IPS-20b (cell line): Measurements from ENCODE around the gene TMEM185B.
"Not testable (repeated sequence)": the region's sequence is repeated elsewhere in the genome, so short reads cannot be mapped to it uniquely, and the experiment has no call there.

Experiments used
- H3K27ac ChIP-seq: one replicate; pipeline ENCODE4 v1.5.1; 2013; ENCODE audit warnings: low read length
- H3K27me3 ChIP-seq: 2 replicates; pipeline ENCODE4 v1.6.1; 2013; ENCODE audit warnings: mild to moderate bottlenecking, low read length, inconsistent platforms; ENCODE audit not compliant: insufficient read depth
- H3K36me3 ChIP-seq: 2 replicates; pipeline ENCODE4 v1.6.1; 2013; ENCODE audit warnings: low read depth, mild to moderate bottlenecking, inconsistent platforms, low read length, moderate library complexity; ENCODE audit not compliant: insufficient read depth
- H3K4me1 ChIP-seq: 2 replicates; pipeline ENCODE4 v1.6.1; 2013; ENCODE audit warnings: mild to moderate bottlenecking, control low read depth, inconsistent platforms, low read length, moderate library complexity; ENCODE audit not compliant: insufficient read depth
- H3K4me3 ChIP-seq: 2 replicates; pipeline ENCODE4 v1.5.1; 2013; ENCODE audit warnings: mild to moderate bottlenecking, low read length, inconsistent platforms
- H3K9ac ChIP-seq: 2 replicates; pipeline ENCODE4 v1.6.1; 2013; ENCODE audit warnings: low read depth, mild to moderate bottlenecking, inconsistent platforms, low read length, moderate library complexity
- H3K9me3 ChIP-seq: 2 replicates; pipeline ENCODE4 v1.6.1; 2013; ENCODE audit warnings: mild to moderate bottlenecking, low read depth, low read length, inconsistent platforms; ENCODE audit not compliant: insufficient read depth

Gene TMEM185B

DNA sequence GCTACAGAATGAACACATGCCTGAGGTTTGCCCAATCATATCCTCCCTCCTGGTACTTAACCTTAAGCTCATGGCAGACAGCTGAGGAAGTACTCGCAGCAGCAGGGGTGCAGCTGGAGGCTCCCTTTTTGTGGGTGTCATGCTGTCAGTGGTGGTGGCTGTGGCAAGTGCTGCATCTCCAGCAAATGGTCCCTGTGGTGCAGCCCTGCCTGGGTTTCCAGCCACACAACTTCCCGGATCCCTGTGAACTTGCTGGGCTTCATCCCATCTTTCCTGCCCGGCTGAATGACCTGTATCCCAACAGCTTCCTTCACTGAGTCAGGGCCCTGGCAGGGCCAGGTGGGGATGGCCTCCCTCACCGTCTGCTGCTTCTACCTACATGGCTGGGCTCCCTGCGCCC, 5.0 kb downstream of the TMEM185B start:
- H3K4me3 ChIP-seq: no peak overlapping the region
- H3K4me1 ChIP-seq: no peaks in the 10 kb centered on the region
- H3K9me3 ChIP-seq: peaks cover 6% of the 10 kb centered on the region
- peaks cover 13% of the 10 kb centered on the region for H3K27me3 ChIP-seq
- no peak overlapping the region for H3K9ac ChIP-seq
- peaks cover 6% of the 10 kb centered on the region; the same call in 1 of the 2 replicates for H3K36me3 ChIP-seq
- H3K27ac ChIP-seq: no peak overlapping the region

DNA sequence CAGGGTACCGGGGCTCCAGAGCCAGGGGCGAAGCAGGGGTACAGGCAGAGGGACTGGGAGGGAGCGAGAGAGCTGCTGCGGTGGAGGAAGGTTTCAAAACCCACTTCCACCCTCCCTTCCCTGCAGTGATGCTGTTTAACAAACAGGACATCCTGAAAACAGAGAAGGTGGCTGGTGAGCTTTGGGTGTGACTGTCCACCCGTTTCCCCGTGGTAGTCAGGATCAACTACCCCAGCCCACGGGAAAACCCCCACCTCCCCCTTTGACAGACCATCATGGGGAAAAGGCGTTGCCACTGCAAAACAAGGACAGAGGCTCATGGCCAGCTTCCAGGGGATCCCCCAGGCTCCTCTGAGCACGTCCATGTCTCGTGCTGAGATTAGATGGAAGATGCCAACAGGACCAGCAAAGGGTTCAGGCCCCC, 12.9 kb downstream of the TMEM185B start:
- no peaks in the 10 kb centered on the region for H3K36me3 ChIP-seq
- H3K27me3 ChIP-seq: no peaks in the 10 kb centered on the region
- H3K4me3 ChIP-seq: no peak overlapping the region
- no peaks in the 10 kb centered on the region for H3K4me1 ChIP-seq
- H3K27ac ChIP-seq: no peak overlapping the region
- no peaks in the 10 kb centered on the region for H3K9me3 ChIP-seq
- H3K9ac ChIP-seq: no peak overlapping the region

- Histone ChIP-seq H3K27me3 (no peaks in the 10 kb centered on the region), H3K9me3 (no peaks in the 10 kb centered on the region), H3K4me3 (no peak overlapping the region), H3K9ac (no peak overlapping the region), H3K4me1 (no peaks in the 10 kb centered on the region), H3K36me3 (no peaks in the 10 kb centered on the region), H3K27ac (no peak overlapping the region)
Observed at GRCh38 chr2:120209427-120210269, 13.6 kb downstream of the TMEM185B start.

DNA sequence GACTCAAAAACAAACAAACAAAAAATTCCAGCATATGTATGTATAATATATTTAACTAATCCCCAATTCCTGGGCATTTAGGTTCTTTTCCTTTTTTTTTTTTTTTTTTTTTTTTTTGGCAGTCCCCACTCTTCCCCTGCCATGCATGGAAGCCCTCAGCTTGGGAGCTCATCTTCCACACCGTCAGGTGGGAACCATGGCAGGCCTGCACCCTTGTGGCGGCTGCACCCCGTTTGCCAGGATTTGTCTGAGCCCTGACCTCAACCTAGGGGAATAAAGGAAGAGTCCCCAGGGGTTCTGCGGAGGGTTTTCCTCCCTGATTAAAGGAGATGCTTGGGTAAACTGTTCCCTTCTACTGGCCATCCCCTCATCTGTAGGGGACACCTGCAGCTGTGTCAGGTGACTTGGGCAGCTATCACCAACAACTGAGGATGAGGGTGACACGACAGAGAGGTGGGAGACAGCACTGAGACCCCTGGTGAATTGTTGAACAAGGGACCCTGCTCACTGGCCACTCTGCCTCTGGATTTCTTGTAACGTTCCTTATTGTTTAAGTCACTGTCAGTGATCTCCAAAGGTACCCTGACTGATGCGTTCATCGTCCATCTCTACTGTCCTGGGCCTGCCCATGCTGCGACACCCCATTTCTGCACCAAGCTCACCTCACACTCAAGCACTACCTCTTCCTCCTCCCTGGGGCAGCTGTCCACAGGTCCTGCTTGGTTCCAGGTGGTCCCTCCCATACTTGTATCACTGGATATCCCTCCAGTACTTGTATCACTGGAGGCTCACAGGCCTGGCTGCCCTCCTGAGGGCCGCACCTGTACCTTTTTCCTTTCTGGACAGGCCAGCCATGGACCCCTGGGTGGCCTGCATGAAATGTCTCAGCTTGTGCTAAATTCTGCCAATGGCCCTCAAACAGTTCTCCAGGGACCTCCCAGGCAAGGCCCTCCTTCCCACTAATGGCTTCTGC, 14.5 kb downstream of the TMEM185B start:
- Histone ChIP-seq H3K36me3 (no peaks in the 10 kb centered on the region), H3K4me3 (no peak overlapping the region), H3K9me3 (no peaks in the 10 kb centered on the region), H3K9ac (no peak overlapping the region), H3K4me1 (no peaks in the 10 kb centered on the region), H3K27ac (no peak overlapping the region), H3K27me3 (no peaks in the 10 kb centered on the region)

GRCh38 chr2:120206022-120206581, 17.1 kb downstream of the TMEM185B start:
- Histone ChIP-seq H3K4me1 (no peaks in the 10 kb centered on the region), H3K27me3 (no peaks in the 10 kb centered on the region), H3K27ac (no peak overlapping the region), H3K36me3 (no peaks in the 10 kb centered on the region), H3K9ac (no peak overlapping the region), H3K9me3 (no peaks in the 10 kb centered on the region), H3K4me3 (no peak overlapping the region)

GRCh38 chr2:120204945-120205670, 18.1 kb downstream of the TMEM185B start:
- H3K4me3 ChIP-seq: no peak overlapping the region
- no peaks in the 10 kb centered on the region for H3K9me3 ChIP-seq
- no peaks in the 10 kb centered on the region for H3K4me1 ChIP-seq
- no peaks in the 10 kb centered on the region for H3K36me3 ChIP-seq
- H3K9ac ChIP-seq: no peak overlapping the region
- no peaks in the 10 kb centered on the region for H3K27me3 ChIP-seq
- H3K27ac ChIP-seq: no peak overlapping the region

DNA sequence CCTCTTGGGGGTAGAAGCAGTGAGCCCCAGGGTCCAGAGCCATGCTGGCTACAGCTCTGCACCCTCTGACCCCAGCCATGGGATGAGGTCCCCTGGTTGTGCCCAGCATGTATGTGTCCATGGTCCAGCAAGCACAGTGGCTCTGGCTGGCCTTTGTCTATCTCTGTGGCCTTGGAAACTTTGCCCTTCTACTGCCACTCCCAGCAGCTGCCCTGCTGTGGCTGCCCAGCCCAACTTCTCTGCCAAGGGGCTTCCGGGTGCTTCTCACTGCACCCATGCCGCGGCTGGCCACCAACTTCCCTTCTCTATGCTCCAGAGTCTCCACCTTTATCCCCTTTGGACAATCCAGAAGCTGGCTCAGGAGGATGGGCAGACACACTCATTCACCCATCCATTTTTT, 18.8 kb downstream of the TMEM185B start:
- Histone ChIP-seq H3K27me3 (no peaks in the 10 kb centered on the region), H3K9ac (no peak overlapping the region), H3K9me3 (no peaks in the 10 kb centered on the region), H3K27ac (no peak overlapping the region), H3K36me3 (no peaks in the 10 kb centered on the region), H3K4me3 (no peak overlapping the region), H3K4me1 (no peaks in the 10 kb centered on the region)

- no peaks in the 10 kb centered on the region for H3K36me3 ChIP-seq
- H3K9me3 ChIP-seq: no peaks in the 10 kb centered on the region
- no peak overlapping the region for H3K9ac ChIP-seq
- H3K27ac ChIP-seq: no peak overlapping the region
- no peak overlapping the region for H3K4me3 ChIP-seq
- H3K4me1 ChIP-seq: no peaks in the 10 kb centered on the region
- H3K27me3 ChIP-seq: no peaks in the 10 kb centered on the region
Observed at GRCh38 chr2:120204022-120204405, 19.2 kb downstream of the TMEM185B start.

- Histone ChIP-seq H3K9me3 (0 out of 2 replicates have a peak, but pooled peaks cover under 1% of the 10 kb centered on the region), H3K27me3 (no peaks in the 10 kb centered on the region), H3K9ac (no peak overlapping the region), H3K36me3 (no peaks in the 10 kb centered on the region), H3K4me1 (no peaks in the 10 kb centered on the region), H3K4me3 (no peak overlapping the region), H3K27ac (no peak overlapping the region)
Observed at GRCh38 chr2:120203251-120204021, 19.8 kb downstream of the TMEM185B start.

GRCh38 chr2:120199817-120200459, 23.3 kb downstream of the TMEM185B start:
- not testable (repeated sequence) for H3K36me3 ChIP-seq, H3K27ac ChIP-seq, H3K9ac ChIP-seq, H3K4me3 ChIP-seq, H3K9me3 ChIP-seq, H3K4me1 ChIP-seq, H3K27me3 ChIP-seq
